ENCODE measurements around the gene LIMS2. TPM values are rescaled to one million over a fixed set of nuclear protein-coding genes. Genes with fewer than 3 reads are reported as not detected.

Gene LIMS2
- polyA plus RNA-seq, 1 donor (not counting 4 experiments of a cell fraction or from before 2014, with no cell fraction given): not detected

DNA sequence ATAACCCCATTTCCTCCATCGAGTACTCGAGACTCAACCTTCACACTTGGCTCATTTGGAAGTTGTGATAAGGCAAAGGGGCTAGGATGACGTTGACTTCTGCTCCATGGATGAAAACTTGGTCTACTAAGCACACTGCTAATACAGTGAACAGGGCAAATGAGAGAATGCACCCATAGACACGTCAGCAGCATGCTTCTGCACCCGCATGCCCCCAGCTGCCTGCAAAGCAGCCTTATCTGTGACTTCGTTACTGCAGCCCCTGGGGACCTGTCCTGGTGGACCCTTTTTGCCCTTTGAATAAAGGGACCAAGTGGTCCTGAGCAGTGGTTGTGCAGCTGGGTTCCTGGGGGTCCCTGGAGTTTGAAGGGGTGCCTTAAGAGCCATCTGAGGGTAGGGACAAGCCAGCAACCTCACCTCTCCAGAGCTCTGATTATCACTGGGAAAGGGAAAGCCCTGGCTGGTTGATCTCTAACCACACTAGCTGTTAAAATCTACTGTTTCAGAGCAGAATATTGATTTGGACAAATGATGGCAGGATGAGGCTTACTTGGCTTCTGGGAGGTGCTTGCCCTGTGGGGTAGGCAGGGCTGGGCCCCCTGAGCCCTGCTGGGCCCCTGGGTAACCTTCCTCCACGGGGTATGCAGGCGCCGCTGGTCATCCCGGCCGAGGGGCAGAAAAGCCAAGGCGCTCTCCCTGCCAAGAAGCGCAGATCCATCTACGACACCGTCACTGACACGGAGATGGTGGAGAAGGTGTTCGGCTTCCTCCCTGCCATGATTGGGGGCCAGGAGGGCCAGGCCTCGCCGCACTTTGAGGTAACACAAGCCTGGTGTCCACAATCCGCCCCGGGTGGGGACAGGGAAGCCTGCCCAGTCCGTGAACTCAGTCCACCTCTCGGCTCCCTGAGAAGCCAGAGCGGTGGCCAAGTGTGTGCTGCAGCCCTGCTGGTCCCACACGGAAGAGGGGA is 67.0 kb downstream of the LIMS2 start:
- no peak overlapping the region for H3K4me3 ChIP-seq (ENCODE audit: control insufficient read depth in 2 of 3, extremely low read depth in 1 of 3, insufficient read depth in 2 of 3, low read depth in 1 of 3, low read length in 3 of 3)
- DNase-seq (ENCODE audit: low read depth, low spot score) (no peak), FAIRE-seq (no peak)

DNA sequence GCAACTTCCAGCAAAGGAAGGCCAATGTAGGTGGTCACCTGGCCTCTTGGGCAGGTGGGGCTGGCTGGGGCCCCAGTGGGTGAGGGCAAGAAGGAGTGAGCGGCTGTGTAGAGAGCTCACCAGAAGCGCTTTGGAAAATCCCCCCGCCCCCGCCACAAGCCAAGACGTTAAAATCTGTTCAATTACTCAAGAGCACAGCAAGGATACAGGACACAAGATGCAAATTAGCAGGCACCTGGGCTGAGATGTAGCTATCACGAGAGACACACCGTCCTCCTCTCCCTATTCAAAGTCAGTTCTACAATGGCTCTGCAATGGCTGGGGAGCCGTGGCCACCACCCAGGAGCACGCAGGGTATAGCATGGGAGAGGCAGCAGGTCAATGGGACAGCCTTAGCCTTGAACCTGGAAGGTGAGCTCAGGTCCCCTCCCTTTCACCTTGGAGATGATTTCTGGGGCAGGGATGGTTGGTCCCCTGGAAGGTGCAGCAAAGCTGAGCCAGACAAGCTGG is 67.9 kb downstream of the LIMS2 start:
- Histone ChIP-seq H3K4me1 (ENCODE audit: control insufficient read depth, extremely low read depth, insufficient read depth, low read length) (no peaks in the 10 kb centered on the region), H3K9me1 (ENCODE audit: control insufficient read depth, extremely low read depth, insufficient read depth, low read length) (no peaks in the 10 kb centered on the region), H3K4me3 (ENCODE audit: control insufficient read depth in 2 of 3, extremely low read depth in 1 of 3, insufficient read depth in 2 of 3, low read depth in 1 of 3, low read length in 3 of 3) (no peak overlapping the region), H3K9ac (ENCODE audit: control insufficient read depth, extremely low read depth, insufficient read depth, low read length) (no peak overlapping the region), H3K27me3 (ENCODE audit: control insufficient read depth, extremely low read depth, insufficient read depth, low read length) (peaks cover 3% of the 10 kb centered on the region), H2AFZ (ENCODE audit: control insufficient read depth, low read length) (no peak overlapping the region), H3K27ac (ENCODE audit: control insufficient read depth, insufficient read depth, low read length) (no peak overlapping the region), H3K36me3 (ENCODE audit: control insufficient read depth in 2 of 2, extremely low read depth in 1 of 2, insufficient read depth in 2 of 2, low read length in 2 of 2) (no peaks in the 10 kb centered on the region), H4K20me1 (ENCODE audit: control insufficient read depth, extremely low read depth, insufficient read depth, low read length) (no peaks in the 10 kb centered on the region), H3K9me3 (ENCODE audit: control insufficient read depth, low read depth, low read length) (no peaks in the 10 kb centered on the region), H3K4me2 (ENCODE audit: control insufficient read depth, extremely low read depth, insufficient read depth, low read depth, low read length) (no peak overlapping the region), H3K79me2 (ENCODE audit: control insufficient read depth, insufficient read depth, low read length) (no peaks in the 10 kb centered on the region)
- DNase-seq (ENCODE audit: low read depth, low spot score): no peak
- no peak for FAIRE-seq
- dilution Hi-C loops (cut with MboI; ENCODE audit: extremely low pct_ligation_motif_present, low sequenced_read_pairs): no loop called here
- TF ChIP-seq, protein P1, sequence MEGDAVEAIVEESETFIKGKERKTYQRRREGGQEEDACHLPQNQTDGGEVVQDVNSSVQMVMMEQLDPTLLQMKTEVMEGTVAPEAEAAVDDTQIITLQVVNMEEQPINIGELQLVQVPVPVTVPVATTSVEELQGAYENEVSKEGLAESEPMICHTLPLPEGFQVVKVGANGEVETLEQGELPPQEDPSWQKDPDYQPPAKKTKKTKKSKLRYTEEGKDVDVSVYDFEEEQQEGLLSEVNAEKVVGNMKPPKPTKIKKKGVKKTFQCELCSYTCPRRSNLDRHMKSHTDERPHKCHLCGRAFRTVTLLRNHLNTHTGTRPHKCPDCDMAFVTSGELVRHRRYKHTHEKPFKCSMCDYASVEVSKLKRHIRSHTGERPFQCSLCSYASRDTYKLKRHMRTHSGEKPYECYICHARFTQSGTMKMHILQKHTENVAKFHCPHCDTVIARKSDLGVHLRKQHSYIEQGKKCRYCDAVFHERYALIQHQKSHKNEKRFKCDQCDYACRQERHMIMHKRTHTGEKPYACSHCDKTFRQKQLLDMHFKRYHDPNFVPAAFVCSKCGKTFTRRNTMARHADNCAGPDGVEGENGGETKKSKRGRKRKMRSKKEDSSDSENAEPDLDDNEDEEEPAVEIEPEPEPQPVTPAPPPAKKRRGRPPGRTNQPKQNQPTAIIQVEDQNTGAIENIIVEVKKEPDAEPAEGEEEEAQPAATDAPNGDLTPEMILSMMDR (optimal IDR thresholded peaks at IDR 0.05 in 1 of 3, IDR thresholded peaks at IDR 0.05 in 1 of 3, conservative IDR thresholded peaks at IDR 0.05 in 1 of 3; ENCODE audit: extremely low read depth in 1 of 3, insufficient read depth in 2 of 3, low read length in 3 of 3): no peak
- TF ChIP-seq EZH2 (IDR thresholded peaks at IDR 0.05; ENCODE audit: low read length): no peak

More for the DNA sequence above, 67.0 kb downstream of the LIMS2 start:
- dilution Hi-C loops (cut with MboI; ENCODE audit: extremely low pct_ligation_motif_present, low sequenced_read_pairs): no loop called here
- no peak overlapping the region for H3K9ac ChIP-seq (ENCODE audit: control insufficient read depth, extremely low read depth, insufficient read depth, low read length)
- H3K4me2 ChIP-seq (ENCODE audit: control insufficient read depth, extremely low read depth, insufficient read depth, low read depth, low read length): no peak overlapping the region
- no peak overlapping the region for H3K27ac ChIP-seq (ENCODE audit: control insufficient read depth, insufficient read depth, low read length)
- TF ChIP-seq, protein P1 (optimal IDR thresholded peaks at IDR 0.05 in 1 of 3, IDR thresholded peaks at IDR 0.05 in 1 of 3, conservative IDR thresholded peaks at IDR 0.05 in 1 of 3; ENCODE audit: extremely low read depth in 1 of 3, insufficient read depth in 2 of 3, low read length in 3 of 3): no peak
- no peak for TF ChIP-seq EZH2 (IDR thresholded peaks at IDR 0.05; ENCODE audit: low read length)
- no peaks in the 10 kb centered on the region for H4K20me1 ChIP-seq (ENCODE audit: control insufficient read depth, extremely low read depth, insufficient read depth, low read length)
- no peak overlapping the region for H2AFZ ChIP-seq (ENCODE audit: control insufficient read depth, low read length)
- no peaks in the 10 kb centered on the region for H3K9me3 ChIP-seq (ENCODE audit: control insufficient read depth, low read depth, low read length)
- no peaks in the 10 kb centered on the region for H3K79me2 ChIP-seq (ENCODE audit: control insufficient read depth, insufficient read depth, low read length)
- no peaks in the 10 kb centered on the region for H3K36me3 ChIP-seq (ENCODE audit: control insufficient read depth in 2 of 2, extremely low read depth in 1 of 2, insufficient read depth in 2 of 2, low read length in 2 of 2)
- H3K4me1 ChIP-seq (ENCODE audit: control insufficient read depth, extremely low read depth, insufficient read depth, low read length): no peaks in the 10 kb centered on the region
- no peaks in the 10 kb centered on the region for H3K9me1 ChIP-seq (ENCODE audit: control insufficient read depth, extremely low read depth, insufficient read depth, low read length)
- H3K27me3 ChIP-seq (ENCODE audit: control insufficient read depth, extremely low read depth, insufficient read depth, low read length): peaks cover 3% of the 10 kb centered on the region
